HTR-8/SVneo (cell line): ENCODE data around the gene RASGRF1.
"Not testable (repeated sequence)": the region's sequence is repeated elsewhere in the genome, so short reads cannot be mapped to it uniquely, and the experiment has no call there.

Experiments used
- DNase-seq: peaks from one replicate; pipeline ENCODE4 v3.0.0; 2011; ENCODE audit warnings: low spot score, mixed read lengths; ENCODE audit not compliant: insufficient read length
- FAIRE-seq: peaks from 2 replicates; lab custom pipeline; 2011; peaks lifted over from hg19 to GRCh38; lab: Jason Lieb, UNC

The RASGRF1 gene

GRCh38 chr15:79090487-79091203, at the start of gene RASGRF1:
Gene RASGRF1 (minus strand): TSS chr15:79090780. CDS start chr15:79090498, 282 bp downstream.
- no peak for DNase-seq
- FAIRE-seq: no peak

DNA sequence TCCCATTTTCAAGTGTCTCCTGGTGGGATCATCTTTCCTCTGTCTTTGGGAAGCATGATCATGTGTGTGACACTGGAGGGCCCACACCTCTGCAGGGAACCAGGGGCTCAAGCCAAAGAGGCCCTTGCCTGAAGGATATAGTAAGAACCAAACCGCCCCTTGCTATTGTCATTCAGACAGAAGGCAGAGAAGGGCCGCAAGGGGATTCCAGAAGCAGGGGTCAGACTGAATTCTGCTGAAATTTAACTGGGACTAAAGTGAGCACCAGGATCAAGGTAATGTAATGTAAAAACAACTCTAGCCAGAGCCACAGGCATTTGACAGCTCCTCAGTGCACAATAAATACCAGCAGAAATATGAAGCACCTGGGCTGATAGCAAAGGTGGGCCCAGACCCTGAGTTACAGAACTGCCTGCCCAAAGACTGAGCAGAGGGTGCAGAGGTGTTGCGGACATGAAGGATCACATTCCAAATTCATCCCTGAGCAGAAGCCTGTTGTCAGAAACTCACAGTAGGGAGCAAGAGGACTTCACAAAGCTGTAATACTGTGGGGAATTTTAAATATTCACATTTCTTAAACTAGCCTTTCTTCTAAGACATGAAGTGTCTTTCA, 46.0 kb upstream of the RASGRF1 start:
- DNase-seq (no peak), FAIRE-seq (no peak)

DNA sequence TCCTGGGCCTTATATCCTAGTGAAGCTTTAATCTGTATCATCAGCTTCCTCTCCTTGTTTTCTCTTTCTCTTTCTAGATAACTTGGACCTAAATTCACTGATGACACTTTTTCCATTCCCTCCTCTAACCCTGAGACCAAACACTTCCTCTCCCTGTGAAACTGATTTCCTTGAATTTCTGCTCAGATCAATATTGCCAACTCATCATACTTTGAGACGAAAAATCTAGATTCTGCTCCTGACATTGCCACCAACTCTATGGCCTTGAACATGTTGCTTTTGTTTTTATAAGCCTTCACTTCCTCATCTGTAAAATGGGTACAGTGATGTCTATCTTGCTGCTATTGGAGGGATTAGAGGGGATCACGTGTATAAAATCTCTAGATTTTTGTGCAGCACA, 42.7 kb upstream of the RASGRF1 start:
- DNase-seq: no peak
- no peak for FAIRE-seq

- DNase-seq (no peak), FAIRE-seq (no peak)
These were observed 42.2 kb upstream of the RASGRF1 start for GRCh38 chr15:79132770-79133169.

DNA sequence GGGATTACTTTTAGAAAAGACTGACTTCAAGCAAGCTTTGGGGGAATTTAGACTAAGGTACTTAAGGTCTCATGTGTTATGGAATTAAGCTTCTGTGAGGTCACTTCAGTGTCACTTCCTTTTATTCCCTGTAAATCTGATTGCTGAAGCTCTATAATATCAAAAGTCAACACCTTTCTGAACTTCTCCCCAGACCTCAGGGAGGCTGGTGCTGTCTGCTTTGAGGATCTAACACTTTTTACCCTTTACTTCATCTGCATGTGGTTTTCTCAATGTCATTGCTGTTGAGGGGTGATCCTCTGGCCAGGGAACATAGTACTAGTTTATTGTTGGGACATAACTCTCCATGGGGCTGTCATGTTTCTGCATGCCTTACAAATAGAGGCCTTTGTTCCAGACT, 41.8 kb upstream of the RASGRF1 start:
- FAIRE-seq (no peak), DNase-seq (no peak)

DNA sequence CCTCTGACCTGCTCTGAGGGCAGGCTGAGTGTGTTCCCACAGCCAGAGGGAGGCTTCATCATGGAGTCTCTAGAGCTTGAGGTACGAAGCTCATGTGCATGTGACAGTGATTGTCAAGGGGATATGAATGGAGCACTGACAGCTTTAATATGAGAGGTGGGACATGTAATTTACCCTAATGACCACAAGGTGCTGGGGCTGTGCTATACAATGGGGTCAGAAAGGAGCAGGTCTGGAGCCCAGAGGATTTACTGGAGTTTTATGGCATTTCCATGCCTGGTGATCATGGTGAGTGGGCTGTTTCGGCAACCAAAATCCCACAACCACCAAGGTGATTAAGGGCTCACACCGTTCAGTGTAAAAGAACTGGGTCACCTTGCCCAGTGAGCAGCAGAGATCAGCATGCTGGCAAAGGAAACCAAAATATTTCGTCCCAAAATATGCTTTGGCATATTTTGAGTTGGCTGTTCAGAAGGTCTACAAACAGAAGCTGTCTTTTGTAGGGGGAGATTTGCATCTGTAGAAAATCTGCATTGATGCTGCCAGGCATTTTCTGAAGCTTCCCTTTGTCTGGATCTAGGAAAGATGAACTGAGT, 40.1 kb upstream of the RASGRF1 start:
- no peak for DNase-seq
- no peak for FAIRE-seq

- DNase-seq (no peak), FAIRE-seq (no peak)
These were observed 38.7 kb upstream of the RASGRF1 start for GRCh38 chr15:79129235-79129634.

DNA sequence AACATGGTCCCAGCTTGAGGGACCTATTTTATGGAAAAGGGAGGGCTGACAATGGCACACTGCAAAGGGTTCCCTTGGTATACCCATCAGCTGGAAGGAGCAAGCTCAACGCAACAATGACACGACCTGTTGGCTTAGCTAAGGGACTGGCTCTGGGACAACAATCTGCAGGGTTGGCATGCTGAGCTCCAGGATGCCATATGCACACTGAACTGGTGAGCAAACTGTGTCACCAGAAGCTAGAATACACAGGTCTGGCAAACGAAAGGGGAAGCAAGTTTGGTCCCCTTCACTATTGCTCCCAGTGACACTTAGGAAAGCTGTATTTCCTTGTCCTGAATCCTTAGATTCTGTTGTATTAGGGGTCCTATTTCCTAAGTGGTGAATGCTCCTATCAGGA, 38.0 kb upstream of the RASGRF1 start:
- no peak for DNase-seq

GRCh38 chr15:79124388-79124787, 33.8 kb upstream of the RASGRF1 start:
- FAIRE-seq (no peak), DNase-seq (no peak)

More for the DNA sequence above, 38.0 kb upstream of the RASGRF1 start:
- FAIRE-seq: no peak

DNA sequence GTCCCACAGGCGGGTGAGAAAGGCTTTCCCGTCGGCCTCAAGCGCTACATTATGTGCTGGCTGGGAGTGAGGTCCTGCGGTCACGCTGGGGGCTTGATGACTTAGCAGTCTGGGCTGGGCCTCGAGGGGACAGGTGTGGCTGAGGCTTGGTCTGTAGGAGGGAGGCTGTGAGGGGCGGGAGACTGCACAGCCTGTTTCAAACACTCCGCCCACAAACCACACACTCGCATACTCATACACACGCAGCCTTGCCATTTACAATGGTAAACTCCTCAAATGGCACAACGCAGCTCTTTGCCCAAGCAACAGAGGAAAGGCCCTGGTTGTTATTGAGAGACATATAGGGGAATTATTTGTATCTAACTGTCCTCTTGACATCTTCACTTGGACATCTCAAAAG, 32.4 kb upstream of the RASGRF1 start:
- no peak for DNase-seq
- FAIRE-seq: no peak

DNA sequence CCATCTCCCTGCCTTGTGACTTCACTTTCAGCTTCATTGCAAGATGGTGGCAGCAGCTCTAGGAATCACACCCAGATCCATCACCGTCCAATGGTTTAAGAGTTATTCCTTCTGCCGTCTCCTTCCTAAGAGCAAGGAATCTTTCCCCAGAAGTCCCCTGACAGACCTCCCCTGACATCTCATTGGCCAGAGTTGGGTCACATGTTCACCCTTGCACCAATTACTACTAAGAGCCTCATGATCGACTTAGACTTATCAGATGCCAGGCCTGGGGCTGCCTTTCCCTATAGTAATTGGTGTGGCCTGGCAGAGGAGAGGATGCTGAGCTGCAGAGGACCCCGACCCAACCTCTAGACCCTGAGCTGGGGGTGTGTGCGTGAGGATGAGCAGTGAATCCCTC, 31.8 kb upstream of the RASGRF1 start:
- FAIRE-seq (no peak), DNase-seq (no peak)

DNA sequence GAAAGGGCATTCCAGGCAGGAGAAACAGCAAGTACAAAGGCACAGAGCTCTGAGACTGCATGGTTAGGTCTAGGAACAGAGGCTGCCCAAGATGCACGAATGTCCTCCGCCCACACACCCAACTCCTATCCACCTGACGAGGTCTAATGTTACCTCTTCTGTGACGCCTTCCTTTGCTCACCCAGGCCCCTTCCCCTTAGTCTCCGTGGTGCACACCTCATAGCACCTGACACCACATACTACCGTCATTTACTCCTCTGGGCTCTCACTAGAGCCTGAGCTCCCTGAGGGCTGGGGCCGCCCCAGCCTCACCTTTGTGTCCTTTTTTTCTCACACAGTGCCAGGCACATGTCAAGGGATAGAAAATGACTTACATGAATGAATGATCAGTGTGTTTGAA, 31.0 kb upstream of the RASGRF1 start:
- FAIRE-seq (no peak), DNase-seq (no peak)

DNA sequence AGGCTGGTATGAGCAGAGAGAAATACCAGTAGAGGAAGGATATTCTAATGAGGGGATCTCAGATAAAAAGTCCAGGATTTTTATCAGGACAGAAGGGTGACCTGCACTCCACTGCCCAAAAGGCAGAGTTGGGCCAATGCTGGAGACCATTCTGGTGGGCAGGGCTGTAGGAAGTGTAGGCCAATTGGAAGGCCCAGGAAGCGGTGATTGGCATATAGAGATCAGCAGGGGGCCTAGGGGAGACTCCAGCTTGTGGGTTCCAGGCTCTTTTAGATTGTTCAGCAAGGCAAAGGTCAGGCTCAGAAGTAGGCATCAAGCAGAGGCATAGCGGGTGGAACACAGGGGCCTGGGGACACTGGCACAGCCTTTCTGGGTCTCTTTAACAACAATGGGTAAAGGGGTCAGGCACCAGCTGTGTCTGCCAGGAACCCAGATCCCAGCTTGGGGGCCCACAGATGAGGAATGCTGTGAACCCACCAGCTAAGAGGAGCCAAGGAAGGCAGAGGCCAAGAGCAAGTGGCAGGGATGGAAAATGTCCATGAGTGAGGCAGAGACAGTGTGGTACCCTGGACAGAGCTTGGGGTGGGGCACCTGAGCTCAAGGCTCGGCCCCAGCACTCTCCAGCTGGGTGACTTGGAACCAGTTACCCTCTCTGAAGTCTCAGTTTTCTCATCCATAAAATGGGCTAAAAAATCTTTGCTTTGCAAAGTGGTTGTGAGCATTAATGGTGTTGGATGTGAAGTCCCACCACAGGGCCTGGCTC, 27.0 kb upstream of the RASGRF1 start:
- DNase-seq (no peak), FAIRE-seq (no peak)

- FAIRE-seq: no peak
- DNase-seq: no peak
These were observed 26.2 kb upstream of the RASGRF1 start for GRCh38 chr15:79116771-79117170.

DNA sequence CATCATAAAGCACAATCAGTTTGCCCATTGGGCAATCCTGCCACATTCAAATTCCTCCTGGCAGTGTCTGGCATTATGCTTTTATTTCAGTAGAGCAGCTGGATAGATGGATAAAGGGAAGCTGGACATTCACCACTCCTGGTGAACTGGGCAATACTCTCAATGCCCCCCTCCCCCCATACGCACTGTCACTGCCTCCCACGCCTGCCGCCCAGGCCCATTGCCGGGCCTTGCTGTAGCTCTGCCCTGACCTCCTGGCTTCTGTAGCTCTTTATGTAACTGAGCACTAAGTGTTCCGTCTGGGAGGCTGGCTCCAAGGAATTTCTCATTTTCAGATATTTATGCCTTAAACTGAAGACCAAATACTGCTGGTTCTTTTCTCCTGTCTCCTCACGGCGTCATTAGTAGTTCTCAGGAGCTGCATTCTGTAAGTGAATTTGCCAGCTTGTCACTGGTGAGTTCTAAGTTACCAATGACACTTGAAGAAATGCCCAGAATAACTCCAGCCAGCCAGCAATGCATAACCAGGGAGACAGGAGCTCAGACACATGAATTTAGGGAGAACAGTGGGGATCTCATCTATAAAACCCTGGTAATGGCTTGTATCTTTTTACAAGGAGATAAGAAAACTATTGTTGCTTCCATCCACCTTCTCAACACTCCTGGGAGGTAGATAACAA, 25.5 kb upstream of the RASGRF1 start:
- FAIRE-seq: no peak
- no peak for DNase-seq

DNA sequence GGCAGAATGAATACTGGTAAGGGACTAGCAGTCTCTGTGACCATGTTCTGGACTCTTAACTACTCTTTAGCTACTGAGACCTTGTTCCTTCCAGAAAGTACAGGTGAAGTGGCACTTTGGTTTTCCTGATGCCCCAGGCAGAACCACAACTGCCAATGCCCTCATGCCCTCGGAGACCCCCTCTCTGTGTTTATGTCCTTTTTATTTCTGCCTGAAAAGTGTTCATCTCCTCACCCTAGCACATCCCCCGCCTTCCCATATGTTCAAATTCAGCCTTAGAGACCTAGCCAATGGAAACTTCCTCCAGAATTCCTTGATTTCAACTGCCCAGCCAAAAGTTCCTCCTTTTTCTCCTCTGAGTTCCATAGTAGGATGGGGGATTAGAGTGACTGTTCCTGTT, 23.3 kb upstream of the RASGRF1 start:
- FAIRE-seq: no peak

DNA sequence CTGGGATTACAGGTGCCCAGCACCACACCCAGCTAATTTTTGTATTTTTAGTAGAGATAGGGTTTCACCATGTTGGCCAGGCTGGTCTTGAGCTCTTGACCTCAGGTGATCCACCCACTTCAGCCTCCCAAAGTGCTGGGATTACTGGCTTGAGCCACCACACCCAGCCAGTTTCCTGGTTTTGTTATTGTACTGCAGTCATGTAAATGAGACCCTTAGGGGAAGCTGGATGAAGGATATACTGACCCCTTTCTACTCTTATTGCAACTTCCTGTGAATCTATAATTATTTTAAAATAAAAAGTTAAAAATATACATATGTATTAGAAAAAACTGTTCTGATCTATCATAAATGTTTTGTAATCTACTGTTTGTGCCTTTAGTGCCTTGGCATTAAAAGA, 20.8 kb upstream of the RASGRF1 start:
- not testable (repeated sequence) for DNase-seq, FAIRE-seq

More for the DNA sequence above, 23.3 kb upstream of the RASGRF1 start:
- DNase-seq: no peak

GRCh38 chr15:79105141-79105540, 14.6 kb upstream of the RASGRF1 start:
- DNase-seq (no peak), FAIRE-seq (no peak)

- DNase-seq: no peak
- no peak for FAIRE-seq
These were observed 12.0 kb upstream of the RASGRF1 start for GRCh38 chr15:79102595-79102994.

DNA sequence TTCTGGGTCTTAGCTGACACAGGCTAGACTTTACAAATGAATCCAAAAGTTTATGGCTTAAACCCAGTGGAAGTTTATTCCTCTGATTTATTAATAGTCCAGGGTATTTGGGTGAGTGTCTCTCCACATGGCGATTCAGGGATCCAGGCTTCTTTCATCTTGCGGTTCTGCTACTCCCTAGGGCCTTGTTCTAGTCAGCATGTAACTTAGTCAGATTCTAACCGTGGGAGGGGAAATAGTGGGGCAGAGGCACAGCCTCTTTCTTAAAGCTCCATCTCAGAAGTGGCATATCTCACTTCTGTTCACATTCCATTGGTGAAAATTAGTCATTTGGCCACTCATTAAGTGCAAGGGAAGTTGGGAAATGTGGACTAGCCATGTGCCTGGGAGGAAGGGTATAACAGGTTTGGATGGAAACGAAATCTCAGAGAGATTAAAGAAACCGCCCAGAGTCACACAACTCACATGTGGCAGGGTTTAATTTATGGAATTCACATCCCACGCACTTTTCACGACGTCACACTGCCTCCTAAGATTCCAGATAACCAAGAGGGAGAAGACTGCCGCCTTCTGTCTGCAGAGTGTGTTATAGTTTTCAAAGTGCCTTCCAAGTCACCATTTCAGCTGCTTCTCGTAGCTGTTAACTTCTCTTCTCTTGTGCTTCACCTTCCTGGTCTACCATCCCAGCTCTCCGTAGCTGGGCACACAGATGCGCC, 11.4 kb upstream of the RASGRF1 start:
- no peak for FAIRE-seq
- no peak for DNase-seq
